ENCODE data around the gene BIRC2.
"Not testable (repeated sequence)": the region's sequence is repeated elsewhere in the genome, so short reads cannot be mapped to it uniquely, and the experiment has no call there.

BIRC2 gene

DNA sequence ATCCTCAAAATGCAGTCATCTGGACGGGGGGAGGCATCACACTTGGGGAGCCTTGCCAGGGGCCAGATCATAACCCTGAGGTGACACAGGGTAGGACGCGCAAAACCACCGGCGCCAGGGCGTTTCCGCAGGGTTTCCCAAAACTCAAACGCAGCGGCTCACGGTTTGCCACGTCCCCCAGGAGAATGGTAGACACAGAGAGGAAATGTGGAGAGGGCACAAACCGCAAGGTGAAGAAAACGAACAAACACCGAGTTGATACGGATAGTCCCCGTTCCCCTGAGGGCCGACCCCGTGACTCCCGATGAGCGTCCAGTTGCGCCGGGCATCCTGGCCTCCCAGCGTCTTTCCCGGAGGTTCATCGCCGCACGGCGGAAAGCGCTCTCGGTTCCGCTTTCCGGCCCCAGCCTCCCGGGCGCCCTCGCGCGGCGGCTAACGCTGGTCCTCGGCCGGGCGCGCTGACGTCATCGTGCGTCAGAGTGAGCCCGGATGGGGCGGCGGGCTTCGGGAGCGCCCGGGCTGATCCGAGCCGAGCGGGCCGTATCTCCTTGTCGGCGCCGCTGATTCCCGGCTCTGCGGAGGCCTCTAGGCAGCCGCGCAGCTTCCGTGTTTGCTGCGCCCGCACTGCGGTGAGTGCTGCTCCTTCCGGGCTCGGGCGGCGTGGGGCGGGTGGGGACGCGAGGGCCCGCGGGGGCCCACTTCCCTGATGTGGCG, at the start of gene BIRC2:
TSS of gene BIRC2 (plus strand) at position 467 of the 714 bp plus-strand sequence. CDS start 2,641 bp downstream, outside the sequence.
- peak; percentile 100 for DNase-seq

DNA sequence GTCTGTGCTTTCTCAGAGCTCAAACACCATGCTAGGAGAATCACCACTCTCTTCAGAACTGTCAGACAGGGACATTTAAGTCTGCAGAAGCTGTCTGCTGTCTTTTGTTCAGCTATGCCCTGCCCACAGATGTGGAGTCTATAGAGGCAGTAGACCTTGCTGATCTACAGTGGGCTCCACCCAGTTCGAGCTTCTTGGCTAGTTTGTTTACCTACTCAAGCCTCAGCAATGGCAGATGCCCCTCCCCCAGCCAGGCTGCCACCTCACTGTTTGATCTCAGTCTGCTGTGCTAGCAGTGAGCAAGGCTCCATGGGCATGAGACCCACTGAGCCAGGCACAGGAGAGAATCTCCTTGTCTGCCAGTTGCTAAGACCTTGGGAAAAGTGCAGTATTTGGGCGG, 46.2 kb upstream of the BIRC2 start:
- DNase-seq = not testable (repeated sequence)

DNA sequence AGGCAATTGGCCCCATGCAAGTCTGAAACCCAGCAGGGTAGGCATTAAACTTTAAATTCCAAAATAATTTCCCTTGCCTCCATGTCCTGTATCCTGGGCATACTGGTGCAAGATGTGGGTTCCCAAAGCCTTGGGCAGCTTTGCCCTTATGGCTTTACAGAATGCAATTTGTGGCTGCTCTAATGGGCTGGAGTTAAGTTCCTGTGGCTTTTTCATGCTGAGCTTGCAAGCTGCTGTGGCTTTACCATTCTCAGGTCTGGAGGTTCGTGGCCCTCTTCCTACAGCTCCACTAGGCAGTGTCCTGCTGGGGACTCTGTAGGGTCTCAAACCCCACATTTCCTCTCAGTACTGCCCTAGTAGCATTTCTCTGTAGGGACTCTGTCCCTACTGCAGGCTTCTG, 44.8 kb upstream of the BIRC2 start:
- DNase-seq = no peak

DNA sequence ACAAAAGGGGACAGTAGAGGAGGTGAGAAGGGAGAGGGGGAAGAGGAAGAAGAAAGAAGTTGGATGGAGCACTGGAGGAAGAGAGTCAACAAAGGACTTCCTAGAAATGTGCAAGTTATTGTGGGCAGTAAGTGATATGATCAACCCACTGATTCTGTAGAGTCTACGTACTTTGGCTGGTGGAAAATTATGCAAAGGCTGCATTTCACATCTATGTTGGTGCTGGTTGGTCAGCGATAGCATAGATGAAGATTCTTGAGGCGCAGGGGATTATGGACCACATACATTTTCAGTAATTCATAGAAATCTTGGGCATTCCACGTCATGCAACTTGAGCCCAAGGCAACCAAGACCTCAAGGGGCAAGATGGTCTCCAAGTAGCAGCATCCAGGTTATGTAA, 42.3 kb upstream of the BIRC2 start:
- DNase-seq = no peak

DNA sequence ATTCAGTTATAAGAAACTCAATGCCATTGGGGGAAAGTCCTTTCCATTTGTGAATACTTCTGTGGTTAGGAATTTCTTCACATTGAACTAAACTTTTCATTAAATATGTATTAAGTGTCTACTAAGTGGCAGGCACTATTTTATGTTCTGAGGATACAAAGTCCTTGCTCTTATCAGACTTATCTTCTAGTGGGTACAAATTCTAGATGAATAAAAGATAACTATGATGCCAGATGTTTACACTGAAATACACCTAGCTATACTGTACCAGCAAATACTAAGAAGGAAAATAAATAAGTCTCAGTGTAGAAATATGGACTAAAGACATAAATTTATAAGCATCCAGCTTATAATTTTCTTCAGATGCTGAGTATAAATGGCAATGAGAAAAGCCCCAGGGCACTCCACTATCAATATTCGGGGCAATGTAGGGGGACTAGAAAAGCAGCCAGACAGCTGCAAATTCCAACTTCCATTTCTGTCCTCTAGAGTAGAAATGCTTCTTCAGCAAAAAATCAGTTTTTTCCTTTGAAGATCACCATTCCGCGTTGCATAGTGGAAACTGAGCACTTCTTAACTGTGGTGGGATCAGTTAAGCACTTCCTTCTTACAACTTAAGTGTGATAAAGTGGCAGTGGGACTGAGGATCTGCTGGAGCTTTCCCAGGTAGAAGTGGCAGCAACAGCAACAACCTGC, 41.5 kb upstream of the BIRC2 start:
- no peak for DNase-seq

DNA sequence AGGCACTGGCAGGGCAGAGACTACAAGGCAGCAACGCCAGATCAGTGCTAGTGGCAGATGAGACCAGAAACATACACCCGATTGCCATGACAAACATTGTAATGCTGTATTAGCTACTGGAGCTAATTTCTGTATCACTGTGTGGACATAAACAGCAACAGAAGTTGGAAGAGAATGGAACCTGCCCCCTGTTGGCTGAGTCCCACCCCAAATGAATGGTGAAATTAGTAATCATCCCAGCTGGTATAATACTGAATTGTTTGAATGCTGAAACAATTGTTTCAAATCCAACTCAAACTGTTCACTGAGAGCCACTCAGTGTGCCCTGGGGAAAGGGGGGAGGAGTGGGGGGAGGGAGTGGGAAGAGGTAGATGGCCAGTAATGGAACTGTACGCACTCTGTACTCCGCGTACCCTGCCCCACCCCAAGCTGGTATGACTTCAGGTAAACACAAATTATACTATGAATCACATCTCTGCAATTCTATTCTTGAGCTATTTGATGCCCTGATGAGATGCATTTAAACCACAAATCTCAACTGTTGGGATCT, 40.9 kb upstream of the BIRC2 start:
- no peak for DNase-seq

DNA sequence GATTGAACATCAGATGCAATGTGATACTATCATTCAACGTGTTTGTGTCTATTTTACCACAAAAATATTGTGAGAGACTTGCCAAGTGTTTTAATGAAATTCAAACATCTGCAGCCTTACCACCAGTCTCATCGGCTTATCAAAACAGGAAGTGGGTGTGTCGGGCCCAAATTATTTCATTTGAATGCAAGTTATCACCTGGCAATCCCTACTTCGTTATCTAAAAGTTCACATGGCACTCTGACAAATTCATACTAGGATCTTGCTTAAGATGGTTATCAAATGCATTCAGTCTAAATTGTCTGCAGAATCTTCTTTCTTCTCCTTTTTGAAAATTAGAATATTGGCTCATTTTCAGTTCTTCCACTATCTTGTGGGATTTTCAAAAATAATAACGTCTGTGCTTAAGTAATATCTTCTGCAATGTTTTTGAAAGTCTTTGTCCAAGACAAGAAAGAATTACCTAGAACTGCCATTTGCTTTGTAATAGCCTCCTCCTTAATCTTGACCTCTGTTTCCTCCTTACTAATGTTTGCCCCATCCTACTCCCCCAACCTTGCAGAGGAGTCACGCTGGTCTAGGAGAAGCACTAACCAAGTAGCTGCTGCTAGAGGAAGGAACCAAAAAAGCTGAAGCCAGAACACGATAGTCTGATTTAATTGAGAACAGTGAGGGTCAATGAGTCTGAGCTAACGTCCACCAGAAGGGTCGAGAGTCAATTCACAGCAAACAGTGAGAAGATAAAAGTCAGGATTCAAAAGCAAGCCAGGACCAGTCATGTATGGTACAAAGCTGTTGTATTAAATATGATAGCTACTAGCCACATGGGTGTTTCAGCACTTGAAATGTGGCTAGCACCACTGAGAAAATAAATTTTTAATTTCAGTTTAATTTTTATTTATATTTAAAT, 39.9 kb upstream of the BIRC2 start:
- DNase-seq = peak; percentile 40

DNA sequence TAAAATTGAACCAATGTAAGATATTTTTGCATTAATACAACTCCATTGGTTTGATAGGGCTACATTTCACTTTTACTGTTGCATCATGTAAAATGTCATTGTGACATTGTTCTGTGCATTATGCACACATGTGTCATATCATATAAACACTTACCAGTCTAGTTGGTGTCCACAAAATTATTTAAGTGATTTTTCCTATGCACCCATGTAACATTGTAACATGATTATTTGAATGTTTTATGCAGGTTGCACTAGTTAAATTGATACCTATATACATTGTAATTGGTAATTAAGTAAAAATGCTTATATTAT, 39.3 kb upstream of the BIRC2 start:
- no peak for DNase-seq

DNA sequence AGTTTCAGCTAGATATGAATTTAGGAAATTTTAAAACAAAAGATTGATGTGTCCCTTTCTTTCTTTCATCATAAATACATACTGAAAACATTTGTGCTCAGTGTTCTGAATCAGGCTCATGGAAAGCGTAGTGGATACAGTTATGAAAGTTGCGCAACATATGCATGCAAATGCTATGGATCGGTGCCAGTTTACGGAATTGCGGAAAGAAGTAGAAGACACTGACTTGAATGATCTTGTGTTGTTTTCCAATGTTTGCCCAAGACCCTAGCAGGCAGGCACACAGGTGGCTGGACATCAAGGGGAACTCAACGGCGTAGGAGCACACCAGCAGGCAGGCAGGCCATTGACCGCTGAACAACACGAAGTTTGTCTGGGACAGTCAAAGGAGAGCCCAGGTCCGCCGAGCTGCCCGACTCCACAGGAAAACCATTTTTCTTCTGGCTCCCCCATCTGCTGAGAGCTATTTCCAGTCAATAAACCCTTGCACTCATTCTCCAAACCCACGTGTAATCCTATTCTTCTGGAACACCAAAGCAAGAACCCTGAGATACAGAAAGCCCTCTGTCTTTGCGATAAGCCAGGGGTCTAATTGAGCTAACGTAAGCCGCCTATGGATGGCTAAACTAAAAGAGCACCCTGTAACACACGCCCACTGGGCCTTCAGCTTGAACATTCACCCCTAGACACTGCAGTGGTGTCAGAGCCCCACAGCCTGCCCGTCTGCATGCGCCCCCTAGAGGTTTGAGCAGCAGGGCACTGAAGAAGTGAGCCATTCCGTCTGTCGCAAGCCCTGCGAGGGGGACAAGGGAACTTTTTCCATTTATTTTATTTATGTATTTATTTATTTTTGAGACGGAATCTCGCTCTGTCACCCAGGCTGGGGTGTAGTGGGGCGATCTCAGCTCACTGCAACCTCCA, 37.1 kb upstream of the BIRC2 start:
- no peak for DNase-seq

DNA sequence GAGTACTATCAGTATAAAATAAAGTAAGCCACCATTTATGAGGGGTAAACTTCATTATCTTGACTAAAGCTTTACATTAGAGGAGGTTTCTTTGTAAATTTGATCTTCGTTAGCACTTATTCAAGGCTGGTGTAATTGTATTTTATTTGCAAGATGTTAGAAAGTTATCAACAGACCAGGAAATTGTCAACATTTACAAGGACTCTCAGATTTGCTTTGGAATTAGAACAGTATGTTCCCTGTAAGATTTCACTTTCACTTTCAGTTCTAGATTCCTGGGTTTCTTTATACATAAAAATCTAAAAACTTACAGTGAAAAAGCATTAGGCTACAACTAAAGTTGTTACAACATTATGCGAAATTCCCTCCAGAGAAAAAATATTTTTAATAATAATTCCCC, 34.3 kb upstream of the BIRC2 start:
- DNase-seq = no peak

DNA sequence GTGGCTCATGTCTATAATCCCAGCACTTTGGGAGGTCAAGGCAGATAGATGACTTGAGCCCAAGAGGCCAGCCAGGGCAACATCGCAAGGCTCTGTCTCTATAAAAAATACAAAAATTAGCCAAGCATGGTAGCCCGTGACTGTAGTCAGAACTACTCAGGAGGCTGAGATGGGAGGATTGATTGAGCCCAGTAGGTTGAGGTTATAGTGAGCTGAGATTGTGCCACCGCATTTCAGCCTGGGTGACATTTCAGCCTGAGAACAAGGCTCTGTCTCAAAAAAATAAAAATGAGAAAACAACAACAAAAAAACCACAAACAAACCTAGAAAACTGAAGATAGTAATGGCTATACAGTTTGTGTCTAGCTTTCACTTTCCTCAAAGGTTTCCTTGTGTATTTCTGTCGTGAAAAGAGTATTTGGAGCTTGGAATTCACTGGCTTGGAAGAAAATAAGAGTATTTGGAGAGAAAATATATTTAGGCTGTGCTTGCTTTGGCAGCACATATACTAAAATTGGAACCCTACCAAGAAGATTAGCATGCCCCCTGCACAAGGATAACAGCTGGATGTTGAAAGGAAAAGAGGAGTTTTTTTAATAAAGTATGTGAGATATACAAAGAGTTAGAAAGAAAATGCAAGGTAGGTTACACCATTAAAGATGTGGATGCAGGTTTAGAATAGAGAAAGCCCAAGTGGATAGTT, 33.6 kb upstream of the BIRC2 start:
- DNase-seq = no peak

DNA sequence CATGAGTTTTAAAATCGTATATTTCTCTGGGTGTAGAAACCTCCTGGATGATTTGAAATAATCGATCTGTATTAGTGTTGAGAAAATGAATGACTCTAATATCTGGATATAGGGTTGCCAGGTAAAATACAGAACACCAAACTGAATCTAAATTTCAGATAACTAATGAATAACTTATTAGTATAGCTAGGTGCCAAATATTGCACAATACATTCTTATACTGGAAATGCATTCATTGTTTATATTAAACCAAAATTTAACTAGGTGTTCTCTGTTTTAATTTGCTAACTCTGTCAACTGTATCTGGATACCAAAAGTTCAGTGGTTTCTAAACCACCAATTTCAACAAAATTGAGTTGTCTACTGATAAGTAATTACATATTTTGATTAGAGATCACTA, 32.2 kb upstream of the BIRC2 start:
- DNase-seq = no peak

DNA sequence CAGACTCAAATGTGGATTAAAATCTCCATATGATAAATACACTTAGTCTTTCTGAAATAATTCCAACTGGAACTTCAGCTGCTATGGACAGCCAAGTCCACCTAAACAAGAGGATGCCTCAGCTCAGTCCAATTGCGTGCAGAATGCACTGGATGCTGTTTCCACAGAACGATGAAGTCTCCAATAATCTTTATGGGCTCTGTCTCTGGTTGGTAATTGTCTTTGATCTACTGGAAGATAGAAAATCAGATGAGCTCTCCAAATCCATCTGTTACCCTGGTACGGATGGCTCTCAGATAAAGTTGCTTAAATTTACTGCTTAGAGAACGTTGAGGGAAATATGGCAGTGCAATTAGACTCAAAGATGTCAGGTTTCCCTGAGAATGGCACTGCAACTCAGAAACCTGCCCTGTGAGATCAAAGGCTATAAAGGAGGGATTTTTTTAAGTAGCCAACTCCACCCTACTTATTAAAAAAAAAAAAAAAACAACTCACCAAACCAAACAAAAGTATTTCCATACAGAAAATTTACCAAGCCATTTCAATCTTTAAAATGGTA, 30.6 kb upstream of the BIRC2 start:
- no peak for DNase-seq

DNA sequence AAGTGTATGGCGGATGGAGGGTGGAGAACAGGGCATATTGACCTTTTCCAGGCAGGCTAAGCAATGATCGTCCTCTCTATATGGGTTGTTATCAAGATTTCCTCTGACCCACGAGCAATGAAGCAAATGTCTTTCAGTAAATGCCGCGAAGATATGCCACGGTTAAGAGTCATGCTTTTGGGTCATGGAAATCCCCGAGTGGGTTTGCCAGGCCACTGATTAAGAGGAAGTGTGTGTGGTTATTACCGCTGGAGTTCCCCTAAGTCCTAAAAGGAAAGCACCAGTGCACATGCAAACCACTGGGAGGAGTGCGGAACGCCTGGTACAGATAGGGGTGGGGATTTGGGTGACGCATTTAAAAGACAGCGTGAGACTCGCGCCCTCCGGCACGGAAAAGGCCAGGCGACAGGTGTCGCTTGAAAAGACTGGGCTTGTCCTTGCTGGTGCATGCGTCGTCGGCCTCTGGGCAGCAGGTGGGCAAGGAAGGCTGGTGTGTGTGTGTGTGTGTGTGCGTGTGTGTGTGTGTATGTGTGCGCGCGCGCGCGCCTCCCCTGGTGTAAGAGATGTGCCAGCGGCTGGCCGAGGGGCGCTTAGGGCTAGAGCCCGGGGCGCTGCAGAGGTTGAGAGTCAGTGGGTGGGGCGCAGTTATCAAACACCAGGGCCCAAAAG, 29.8 kb upstream of the BIRC2 start, which contains the start of gene BIRC3:
TSS of gene BIRC3 (plus strand) at position 386 of the 669 bp plus-strand sequence. CDS start 7,026 bp downstream, outside the sequence.
- peak; percentile 95 for DNase-seq

DNA sequence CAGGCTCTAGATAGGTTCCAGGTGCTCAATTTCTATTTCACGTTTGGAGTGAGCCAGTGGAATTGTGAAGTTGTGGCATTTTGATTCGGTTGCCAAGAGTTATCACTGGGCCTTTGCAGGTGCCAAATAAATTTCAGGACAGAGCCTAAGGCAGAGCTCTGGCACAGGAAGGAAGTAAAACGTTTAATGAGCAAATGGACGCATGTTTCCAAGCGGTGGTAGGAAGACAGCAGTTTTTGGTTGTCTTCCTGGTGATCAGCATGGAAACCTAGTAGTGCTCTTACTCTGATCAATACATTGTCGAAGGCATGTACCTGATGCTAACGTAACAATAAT, 29.3 kb upstream of the BIRC2 start:
- DNase-seq = no peak

DNA sequence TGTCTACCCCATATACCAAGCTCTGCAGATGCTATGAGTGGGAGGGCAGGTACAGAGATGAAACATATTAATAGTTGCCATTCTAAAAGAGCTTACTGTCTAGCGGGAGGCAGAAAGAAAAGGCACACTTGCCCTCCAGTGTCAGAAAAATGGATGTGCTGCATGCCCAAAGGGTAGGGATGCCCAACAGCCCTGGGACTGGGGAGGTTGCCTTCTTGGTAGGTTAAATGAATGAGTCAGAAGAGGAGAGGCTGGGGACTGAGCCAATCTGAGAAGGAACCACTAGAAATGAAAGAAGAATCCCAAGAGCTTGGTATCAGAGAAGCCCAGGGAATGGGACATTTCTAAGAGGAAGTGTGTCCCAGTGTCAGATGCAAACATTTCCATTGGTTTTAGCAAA, 28.5 kb upstream of the BIRC2 start:
- no peak for DNase-seq

DNA sequence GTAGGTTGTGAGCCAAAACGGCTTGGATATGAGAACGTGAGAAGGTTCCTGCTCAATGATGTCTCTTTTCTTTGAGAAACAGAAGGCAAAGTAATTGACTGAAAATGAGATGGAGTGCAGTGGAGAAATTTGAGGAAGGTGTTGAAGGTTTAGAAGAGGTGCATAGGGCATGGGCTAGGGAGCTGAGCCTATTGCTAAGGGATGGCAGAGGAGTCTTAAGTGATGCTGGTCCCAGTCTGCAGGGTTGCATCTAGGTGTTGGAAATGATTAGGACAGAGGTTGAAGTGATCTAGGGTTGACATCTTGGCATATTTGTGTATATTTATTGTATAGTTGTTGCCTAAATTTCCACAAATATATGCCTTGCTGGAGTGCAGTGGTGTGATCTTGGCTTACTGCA, 27.5 kb upstream of the BIRC2 start:
- no peak for DNase-seq

DNA sequence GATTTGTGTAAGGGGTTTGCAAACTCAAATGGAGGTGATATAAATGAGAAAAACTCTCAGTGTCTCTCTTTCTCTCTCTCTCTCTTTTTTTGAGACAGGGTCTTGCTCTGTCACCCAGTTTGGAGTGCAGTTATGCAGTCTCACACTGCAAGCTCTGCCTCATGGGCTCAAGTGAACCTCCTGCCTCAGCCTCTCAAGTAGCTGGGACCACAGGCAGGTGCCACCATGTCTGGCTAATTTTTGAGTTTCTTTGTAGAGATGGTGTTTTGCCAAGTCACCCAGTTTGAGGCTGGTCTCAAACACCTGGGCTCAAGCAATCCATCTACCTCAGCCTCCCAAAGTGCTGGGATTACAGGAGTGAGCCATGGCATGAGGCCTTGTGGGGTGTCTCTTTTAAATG, 26.8 kb upstream of the BIRC2 start:
- DNase-seq = no peak

DNA sequence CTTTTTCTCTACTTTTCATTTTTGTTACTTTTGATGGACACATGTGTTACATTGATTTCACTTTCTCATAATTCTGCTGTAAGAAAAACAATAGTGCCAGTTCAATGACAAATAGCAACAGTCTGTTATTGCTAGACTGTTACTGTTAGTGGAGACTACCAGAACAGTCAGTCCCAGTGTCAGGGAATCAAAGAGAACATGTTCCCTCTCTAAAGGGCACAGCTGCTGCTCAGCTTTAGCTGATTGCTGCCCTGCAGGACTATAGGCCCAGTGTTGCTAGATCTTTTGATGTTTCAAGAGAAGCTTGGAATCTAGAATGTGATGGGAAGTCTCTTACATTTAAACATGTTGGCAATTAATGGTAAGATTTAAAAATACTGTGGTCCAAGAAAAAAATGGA, 26.3 kb upstream of the BIRC2 start:
- DNase-seq = no peak

DNA sequence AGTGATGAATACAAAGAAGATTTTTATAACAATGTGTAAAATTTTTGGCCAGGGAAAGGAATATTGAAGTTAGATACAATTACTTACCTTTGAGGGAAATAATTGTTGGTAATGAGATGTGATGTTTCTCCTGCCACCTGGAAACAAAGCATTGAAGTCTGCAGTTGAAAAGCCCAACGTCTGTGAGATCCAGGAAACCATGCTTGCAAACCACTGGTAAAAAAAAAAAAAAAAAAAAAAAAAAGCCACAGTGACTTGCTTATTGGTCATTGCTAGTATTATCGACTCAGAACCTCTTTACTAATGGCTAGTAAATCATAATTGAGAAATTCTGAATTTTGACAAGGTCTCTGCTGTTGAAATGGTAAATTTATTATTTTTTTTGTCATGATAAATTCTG, 24.5 kb upstream of the BIRC2 start:
- no peak for DNase-seq
